ENCODE data around the gene NPY4R. TPM values are rescaled to one million over a fixed set of nuclear protein-coding genes. Genes with fewer than 3 reads are reported as not detected.
"Not testable (repeated sequence)": the region's sequence is repeated elsewhere in the genome, so short reads cannot be mapped to it uniquely, and the experiment has no call there.

The NPY4R gene, protein sequence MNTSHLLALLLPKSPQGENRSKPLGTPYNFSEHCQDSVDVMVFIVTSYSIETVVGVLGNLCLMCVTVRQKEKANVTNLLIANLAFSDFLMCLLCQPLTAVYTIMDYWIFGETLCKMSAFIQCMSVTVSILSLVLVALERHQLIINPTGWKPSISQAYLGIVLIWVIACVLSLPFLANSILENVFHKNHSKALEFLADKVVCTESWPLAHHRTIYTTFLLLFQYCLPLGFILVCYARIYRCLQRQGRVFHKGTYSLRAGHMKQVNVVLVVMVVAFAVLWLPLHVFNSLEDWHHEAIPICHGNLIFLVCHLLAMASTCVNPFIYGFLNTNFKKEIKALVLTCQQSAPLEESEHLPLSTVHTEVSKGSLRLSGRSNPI
- total RNA-seq, result not detected

DNA sequence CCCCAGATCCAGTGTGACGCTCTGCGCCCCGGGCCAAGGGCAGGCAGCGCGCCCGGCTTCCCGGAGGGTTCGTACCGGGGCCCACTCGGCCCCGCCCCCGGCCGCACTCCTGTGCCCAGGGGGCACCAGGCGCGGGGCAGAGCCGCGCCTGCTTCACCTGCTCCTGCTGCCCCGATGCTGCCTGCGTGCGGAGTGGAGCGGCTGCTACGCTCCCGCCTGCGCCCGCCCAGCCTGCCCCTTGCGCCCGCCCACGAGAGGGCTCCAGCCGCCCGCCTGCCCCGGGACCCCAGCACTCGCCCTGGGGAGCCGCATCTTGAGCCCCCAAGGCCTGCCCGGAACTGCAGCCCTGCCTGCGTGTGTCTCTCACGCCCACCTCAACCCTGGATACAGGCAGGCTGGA lies at the start of gene NPY4R:
NPY4R (minus strand) TSS at position 194 of the 400 bp plus-strand sequence. CDS start 3,323 bp downstream, outside the sequence.
- H3K4me3 ChIP-seq; H3K4me1 ChIP-seq; H3K27ac ChIP-seq; H3K27me3 ChIP-seq; DNase-seq (ENCODE audit: low spot score); H3K36me3 ChIP-seq; H3K9me3 ChIP-seq: not testable (repeated sequence)

DNA sequence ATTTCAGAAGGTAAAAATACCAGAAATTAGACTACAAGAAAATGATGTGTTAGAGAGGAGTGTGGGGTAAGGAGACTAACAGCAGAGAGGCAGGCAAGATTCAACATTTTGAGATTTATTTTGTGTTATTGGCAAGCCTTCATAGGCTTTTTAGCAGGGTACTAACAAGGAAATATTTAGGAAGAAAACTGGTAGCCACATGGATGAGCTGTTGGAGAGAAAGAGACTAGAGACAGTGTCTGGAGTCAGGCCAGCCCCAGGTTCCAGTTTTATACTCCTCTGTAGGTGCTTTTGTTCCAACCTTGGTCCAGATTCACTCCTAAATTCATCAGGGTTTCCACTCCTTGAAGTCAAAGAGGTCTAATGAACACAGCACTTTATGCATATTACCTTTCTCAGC lies 49.6 kb upstream of the NPY4R start:
- Histone ChIP-seq H3K4me3 (no peak overlapping the region), H3K27me3 (no peaks in the 10 kb centered on the region), H3K4me1 (no peaks in the 10 kb centered on the region), H3K36me3 (no peaks in the 10 kb centered on the region), H3K27ac (no peak overlapping the region), H3K9me3 (no peaks in the 10 kb centered on the region)
- TF ChIP-seq, protein P1, sequence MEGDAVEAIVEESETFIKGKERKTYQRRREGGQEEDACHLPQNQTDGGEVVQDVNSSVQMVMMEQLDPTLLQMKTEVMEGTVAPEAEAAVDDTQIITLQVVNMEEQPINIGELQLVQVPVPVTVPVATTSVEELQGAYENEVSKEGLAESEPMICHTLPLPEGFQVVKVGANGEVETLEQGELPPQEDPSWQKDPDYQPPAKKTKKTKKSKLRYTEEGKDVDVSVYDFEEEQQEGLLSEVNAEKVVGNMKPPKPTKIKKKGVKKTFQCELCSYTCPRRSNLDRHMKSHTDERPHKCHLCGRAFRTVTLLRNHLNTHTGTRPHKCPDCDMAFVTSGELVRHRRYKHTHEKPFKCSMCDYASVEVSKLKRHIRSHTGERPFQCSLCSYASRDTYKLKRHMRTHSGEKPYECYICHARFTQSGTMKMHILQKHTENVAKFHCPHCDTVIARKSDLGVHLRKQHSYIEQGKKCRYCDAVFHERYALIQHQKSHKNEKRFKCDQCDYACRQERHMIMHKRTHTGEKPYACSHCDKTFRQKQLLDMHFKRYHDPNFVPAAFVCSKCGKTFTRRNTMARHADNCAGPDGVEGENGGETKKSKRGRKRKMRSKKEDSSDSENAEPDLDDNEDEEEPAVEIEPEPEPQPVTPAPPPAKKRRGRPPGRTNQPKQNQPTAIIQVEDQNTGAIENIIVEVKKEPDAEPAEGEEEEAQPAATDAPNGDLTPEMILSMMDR (IDR thresholded peaks at IDR 0.05), result no peak
- no peak for DNase-seq (ENCODE audit: low spot score)

DNA sequence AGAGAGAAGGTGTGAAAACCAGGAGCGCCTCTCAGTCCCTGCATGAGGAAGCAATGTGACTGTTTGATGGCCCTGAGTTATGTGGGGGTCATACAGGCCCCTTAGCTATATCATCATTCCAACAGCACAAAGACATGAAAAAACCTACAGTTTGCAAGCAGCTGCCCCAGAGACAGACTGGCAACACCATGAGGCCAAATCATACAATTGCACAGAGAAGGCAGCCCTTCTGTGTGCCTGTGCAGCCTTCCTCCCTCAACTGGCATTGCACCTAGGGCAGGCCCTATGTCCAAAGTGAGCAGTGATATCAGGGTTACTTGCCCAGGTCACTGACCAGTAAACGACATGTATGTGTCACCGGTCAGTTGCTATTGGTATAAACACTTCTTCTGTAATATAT lies 49.1 kb upstream of the NPY4R start:
- Histone ChIP-seq H3K27me3 (no peaks in the 10 kb centered on the region), H3K27ac (no peak overlapping the region), H3K9me3 (no peaks in the 10 kb centered on the region), H3K36me3 (no peaks in the 10 kb centered on the region), H3K4me3 (no peak overlapping the region), H3K4me1 (no peaks in the 10 kb centered on the region)
- TF ChIP-seq, protein P1 (IDR thresholded peaks at IDR 0.05), result no peak
- DNase-seq (ENCODE audit: low spot score), result no peak

DNA sequence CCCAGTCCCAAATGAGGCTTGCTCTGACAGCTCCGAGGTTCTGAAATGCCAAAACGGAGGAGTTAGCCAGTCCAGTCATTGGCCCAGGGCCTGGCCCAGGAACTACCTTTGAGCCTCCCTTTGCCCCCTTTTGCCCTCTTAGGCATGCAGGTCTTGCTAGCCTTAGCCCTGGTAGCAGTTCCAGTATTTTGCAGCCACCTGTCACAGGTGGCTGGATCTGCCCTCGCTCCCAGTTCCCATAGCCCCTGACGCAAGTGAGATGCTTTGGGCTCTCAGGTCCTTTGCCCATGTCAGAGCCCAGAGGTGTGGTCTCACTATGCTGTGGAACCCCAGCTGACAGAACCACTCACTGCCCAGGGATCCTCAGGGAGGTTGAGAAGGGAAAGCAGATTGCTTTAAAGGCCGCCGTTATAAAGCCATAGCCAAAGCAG lies 48.7 kb upstream of the NPY4R start:
- no peaks in the 10 kb centered on the region for H3K4me1 ChIP-seq
- peak; percentile 55 for DNase-seq (ENCODE audit: low spot score)
- no peak overlapping the region for H3K27ac ChIP-seq
- no peaks in the 10 kb centered on the region for H3K9me3 ChIP-seq
- TF ChIP-seq, protein P1 (IDR thresholded peaks at IDR 0.05), result no peak
- no peak overlapping the region for H3K4me3 ChIP-seq
- H3K27me3 ChIP-seq, result no peaks in the 10 kb centered on the region
- no peaks in the 10 kb centered on the region for H3K36me3 ChIP-seq

DNA sequence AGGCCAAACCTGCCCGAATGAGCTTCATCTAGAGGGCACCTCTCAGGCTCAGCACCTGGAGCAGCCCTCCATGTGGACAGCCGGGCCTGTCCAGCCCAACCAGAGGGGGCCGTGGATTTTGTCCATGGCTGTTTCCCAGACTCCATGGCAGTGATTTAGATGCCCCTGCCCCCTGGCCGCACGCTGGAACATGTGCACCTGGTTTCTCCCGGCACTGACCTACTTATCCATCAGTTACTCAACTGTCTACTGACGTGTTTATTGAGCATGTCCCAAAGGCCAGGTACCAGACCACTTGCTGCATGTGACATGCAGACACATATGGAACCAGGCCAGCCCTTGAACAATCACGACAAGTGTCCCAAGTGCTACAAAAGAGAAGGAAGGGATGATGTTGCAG lies 47.6 kb upstream of the NPY4R start:
- H3K9me3 ChIP-seq; H3K27ac ChIP-seq; H3K27me3 ChIP-seq; DNase-seq (ENCODE audit: low spot score); H3K4me3 ChIP-seq; H3K36me3 ChIP-seq; H3K4me1 ChIP-seq: not testable (repeated sequence)

DNA sequence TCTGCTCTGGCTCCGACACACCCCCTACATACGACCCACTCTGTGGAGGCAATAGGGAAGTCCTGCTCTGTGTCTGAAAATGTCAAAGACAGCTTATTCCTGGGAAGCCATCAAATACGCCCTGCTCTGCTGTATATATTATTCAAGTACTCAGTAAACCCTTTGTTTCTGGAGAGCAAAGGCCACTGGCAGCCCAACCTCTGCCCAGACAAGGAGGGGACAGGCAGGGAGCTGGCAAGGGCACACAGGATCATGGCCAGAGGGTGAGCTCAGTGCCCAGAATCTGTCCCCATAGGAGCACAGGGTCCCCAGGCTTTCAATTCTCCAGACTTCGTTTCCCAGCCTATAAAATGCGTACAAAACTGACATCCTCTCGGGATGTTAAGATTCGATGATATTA lies 47.0 kb upstream of the NPY4R start:
- H3K9me3 ChIP-seq; DNase-seq (ENCODE audit: low spot score); H3K4me1 ChIP-seq; H3K4me3 ChIP-seq; H3K27me3 ChIP-seq; H3K27ac ChIP-seq; H3K36me3 ChIP-seq: not testable (repeated sequence)

DNA sequence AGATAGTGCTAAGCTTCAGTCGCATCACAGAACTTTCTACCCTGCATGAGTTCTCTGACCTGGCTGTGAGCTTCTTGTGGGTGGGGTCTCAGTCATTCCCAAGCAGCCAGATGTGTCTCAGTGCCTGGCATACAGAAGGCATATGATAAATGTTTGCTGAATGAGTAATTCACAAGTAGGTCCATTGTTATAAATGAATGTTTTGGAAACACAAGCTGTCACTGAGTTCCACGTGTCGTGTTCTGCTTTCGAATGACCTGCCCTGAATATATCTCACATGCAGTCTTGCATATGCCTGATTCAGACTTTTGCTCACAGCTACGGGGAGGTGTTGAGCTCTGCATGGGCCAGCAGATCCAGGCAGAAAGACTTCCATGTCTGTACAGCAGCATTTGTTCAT lies 46.2 kb upstream of the NPY4R start:
- H3K27me3 ChIP-seq; H3K9me3 ChIP-seq; H3K36me3 ChIP-seq; H3K4me1 ChIP-seq; H3K4me3 ChIP-seq; H3K27ac ChIP-seq; DNase-seq (ENCODE audit: low spot score): not testable (repeated sequence)

DNA sequence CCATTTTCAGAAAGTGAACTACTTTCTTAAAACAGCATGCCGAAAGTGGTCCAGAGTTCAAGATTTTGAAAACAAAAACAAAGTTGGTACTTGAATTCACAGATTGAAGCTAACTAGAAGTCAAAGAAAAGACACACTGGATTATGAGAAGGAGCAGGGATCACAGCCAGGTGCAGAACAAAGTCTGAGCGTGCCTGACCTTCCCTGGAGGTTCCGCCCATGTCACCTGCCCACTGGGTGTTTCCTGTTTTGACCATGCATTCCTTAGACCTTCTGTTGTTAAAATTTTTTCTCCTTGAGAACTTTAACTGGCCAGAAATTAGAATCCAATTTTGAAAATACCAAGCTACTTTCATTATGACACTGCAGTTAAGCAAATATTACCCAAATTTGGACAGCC lies 34.2 kb upstream of the NPY4R start:
- not testable (repeated sequence) for DNase-seq (ENCODE audit: low spot score); H3K27ac ChIP-seq; H3K9me3 ChIP-seq; H3K27me3 ChIP-seq; H3K4me1 ChIP-seq; H3K36me3 ChIP-seq; H3K4me3 ChIP-seq

DNA sequence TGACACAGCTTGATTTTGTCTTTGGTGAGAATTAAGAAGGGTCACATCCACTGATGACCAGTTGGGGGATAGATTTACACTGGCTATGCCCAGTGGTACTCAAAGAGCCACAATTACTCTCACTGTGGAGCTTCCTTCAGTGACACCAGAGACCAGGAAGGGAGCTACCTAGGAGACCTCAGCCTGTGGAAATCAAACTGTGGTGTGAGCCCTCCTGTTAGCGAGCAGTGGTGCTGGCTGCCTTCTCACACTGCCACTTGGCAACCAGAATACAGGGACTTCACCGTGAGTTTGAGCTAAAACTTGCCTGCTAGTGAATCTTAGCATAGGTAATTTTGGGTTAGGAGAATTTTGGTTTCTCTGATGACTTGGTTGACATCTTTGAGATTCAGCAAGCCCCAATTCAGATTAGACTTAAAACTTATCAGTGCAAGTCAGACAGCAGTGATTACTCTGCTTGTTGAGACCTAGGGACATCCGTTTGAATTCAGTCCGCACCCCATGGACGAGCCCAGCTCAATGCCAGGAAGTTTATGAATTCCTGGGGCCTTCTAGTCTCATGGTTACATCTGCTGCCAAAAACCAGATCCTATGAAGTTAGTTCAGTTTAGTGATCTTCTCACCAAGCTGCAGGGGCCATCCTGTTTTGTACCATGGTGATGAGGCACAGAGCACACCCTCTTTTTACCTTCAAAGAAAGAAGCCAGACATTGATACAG lies 33.4 kb upstream of the NPY4R start:
- DNase-seq (ENCODE audit: low spot score); H3K27me3 ChIP-seq; H3K36me3 ChIP-seq; H3K4me3 ChIP-seq; H3K9me3 ChIP-seq; H3K27ac ChIP-seq; H3K4me1 ChIP-seq: not testable (repeated sequence)

DNA sequence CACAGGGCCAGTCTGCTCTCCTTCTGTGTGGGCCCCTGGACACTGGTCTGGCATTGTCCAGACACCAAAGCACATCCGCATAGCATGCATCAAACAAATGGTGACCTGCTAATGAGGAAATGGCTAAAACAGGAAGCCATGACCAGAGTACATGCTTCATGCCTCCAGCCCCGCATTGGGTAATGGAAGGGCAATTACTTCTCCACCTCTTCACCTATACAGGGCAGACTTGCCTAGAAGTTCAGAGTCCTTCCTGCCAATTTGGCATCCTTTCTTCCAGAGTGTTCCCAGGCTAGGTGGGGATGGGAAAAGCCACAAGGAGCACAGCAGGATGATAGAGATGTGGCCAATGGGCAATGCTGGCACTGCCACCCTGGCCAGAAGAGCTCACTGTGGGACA lies 32.1 kb upstream of the NPY4R start:
- not testable (repeated sequence) for H3K4me3 ChIP-seq; H3K27ac ChIP-seq; H3K36me3 ChIP-seq; H3K4me1 ChIP-seq; H3K9me3 ChIP-seq; H3K27me3 ChIP-seq; DNase-seq (ENCODE audit: low spot score)

DNA sequence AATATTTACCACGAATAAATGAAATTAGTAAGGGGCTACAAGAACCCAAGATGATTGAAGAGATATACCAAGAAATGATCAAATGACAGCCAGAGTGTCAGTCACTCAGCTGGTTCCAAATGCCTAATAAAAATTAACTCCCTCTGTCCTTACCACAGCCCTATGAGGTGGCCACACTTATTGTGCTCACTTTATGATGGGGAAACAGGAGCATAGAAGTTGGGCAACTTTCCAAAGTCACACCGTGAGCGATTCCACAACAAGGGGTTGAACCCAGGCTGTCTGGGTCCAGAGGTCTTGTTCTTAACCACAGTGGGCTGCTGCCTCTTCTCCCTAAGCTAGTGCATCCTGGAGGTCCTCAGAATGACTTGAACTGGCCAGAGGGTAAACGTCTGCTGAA lies 31.6 kb upstream of the NPY4R start:
- not testable (repeated sequence) for H3K36me3 ChIP-seq; H3K4me1 ChIP-seq; H3K27ac ChIP-seq; DNase-seq (ENCODE audit: low spot score); H3K27me3 ChIP-seq; H3K9me3 ChIP-seq; H3K4me3 ChIP-seq

All from right atrium auricular region (tissue), 2 donors.